SK-N-SH (cell line): ENCODE data around the gene OR51A2.

Experiments
- CTCF ChIP-seq: fragments of 200-600 bp; sonication (generic); IDR thresholded peaks from 2 replicates; pipeline ENCODE4 v1.6.1; 2017; ENCODE audit warnings: antibody characterized with exemption, mild to moderate bottlenecking, moderate library complexity
- EP300 ChIP-seq, 2 experiments: IDR thresholded peaks; 2 replicates each; pipeline versions ENCODE4 v1.4.0 to v1.6.1; 2012; ENCODE audit warnings: borderline replicate concordance in 1 of 2, low read depth in 1 of 2, low read length in 1 of 2
- EZH2phosphoT487 ChIP-seq: fragments of 200-600 bp; sonication (generic); IDR thresholded peaks from 2 replicates; pipeline ENCODE4 v1.6.1; 2017; ENCODE audit warnings: low read depth, mixed run types, mild to moderate bottlenecking, antibody characterized with exemption, moderate library complexity, borderline replicate concordance
- JUND ChIP-seq: IDR thresholded peaks from 2 replicates; pipeline ENCODE4 v1.4.0; 2012
- RAD21 ChIP-seq: IDR thresholded peaks from 2 replicates; pipeline ENCODE4 v1.6.1; 2012; ENCODE audit warnings: mild to moderate bottlenecking, low read length
- RCOR1 ChIP-seq: fragments of 150-350 bp; IDR thresholded peaks from 2 replicates; pipeline ENCODE4 v1.6.1; 2017; ENCODE audit warnings: antibody characterized with exemption, low read length
- REST ChIP-seq: IDR thresholded peaks from 2 replicates; pipeline ENCODE4 v1.6.1; 2012; ENCODE audit warnings: mild to moderate bottlenecking, low read depth, low read length, moderate library complexity
- RFX5 ChIP-seq: IDR thresholded peaks from 2 replicates; pipeline ENCODE4 v1.6.1; 2012; ENCODE audit warnings: mild to moderate bottlenecking, improper control_type of control experiment, low read length
- SMC3 ChIP-seq: IDR thresholded peaks from 2 replicates; pipeline ENCODE4 v1.6.1; 2012; ENCODE audit warnings: low read depth, low read length, improper control_type of control experiment
- TEAD4 ChIP-seq: IDR thresholded peaks from 2 replicates; pipeline ENCODE4 v1.4.0; 2012; ENCODE audit warnings: mild to moderate bottlenecking, borderline replicate concordance; ENCODE audit not compliant: insufficient read depth
- USF1 ChIP-seq: IDR thresholded peaks from 2 replicates; pipeline ENCODE4 v1.4.0; 2012; ENCODE audit warnings: low read depth, borderline replicate concordance
- ZBTB33 ChIP-seq: IDR thresholded peaks from 2 replicates; pipeline ENCODE4 v1.4.0; 2012; ENCODE audit warnings: low read depth, borderline replicate concordance

- TF ChIP-seq JUND (no peak), TEAD4 (no peak), CTCF (no peak), RAD21 (no peak), RFX5 (no peak), RCOR1 (no peak), USF1 (no peak), SMC3 (no peak), REST (no peak), EZH2phosphoT487 (no peak), EP300 (IDR thresholded peaks at IDR 0.05; ENCODE audit: borderline replicate concordance in 1 of 2, low read depth in 1 of 2, low read length in 1 of 2) (no peak), ZBTB33 (no peak)
Measured at GRCh38 chr11:4919250-4919649, 36.3 kb downstream of the OR51A2 start, which contains the start of gene OR51G2.
